Activated CD4-positive, alpha-beta T cell treated with anti-CD3 and anti-CD28 coated beads, Interleukin-2, amount 50 U/mL, for 1 hour (primary cell): Measurements from ENCODE around the gene PSMB1.
A peak's percentile ranks its signal among the peaks of the same experiment; 100 is the strongest.
"Not testable (repeated sequence)": the region's sequence is repeated elsewhere in the genome, so short reads cannot be mapped to it uniquely, and the experiment has no call there.

Source experiments
- DNase-seq: peaks from one replicate; pipeline ENCODE4 v3.0.0-alpha.2; 2020

PSMB1 gene

DNA sequence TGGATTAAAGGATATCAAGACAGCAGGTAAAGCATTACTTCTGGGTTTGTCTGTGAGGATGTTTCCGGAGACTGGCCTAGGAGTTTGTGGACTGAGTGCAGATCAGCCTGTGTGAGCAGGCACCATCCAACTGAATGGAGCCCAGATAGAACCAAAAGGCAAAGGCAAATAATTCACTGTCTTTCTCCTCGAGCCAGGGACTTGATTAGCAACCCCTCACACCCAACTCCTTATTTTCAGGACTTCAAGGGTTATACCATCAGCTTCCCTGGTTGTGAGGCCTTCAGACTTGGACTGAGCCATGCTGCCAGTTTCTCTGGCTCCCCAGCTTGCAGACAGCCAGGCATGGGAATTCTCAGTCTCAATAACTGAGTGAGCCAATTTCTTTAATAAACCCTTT, 19.3 kb downstream of the PSMB1 start:
- DNase-seq, result no peak

GRCh38 chr6:170532867-170533488, 20.1 kb downstream of the PSMB1 start:
- DNase-seq, result no peak

GRCh38 chr6:170529839-170530469, 23.2 kb downstream of the PSMB1 start:
- peak; percentile 68 for DNase-seq

- not testable (repeated sequence) for DNase-seq
These were observed 25.1 kb downstream of the PSMB1 start for GRCh38 chr6:170527995-170528394.

- DNase-seq, result no peak
These were observed 27.3 kb downstream of the PSMB1 start for GRCh38 chr6:170525795-170526194.

GRCh38 chr6:170524172-170524502, 29.0 kb downstream of the PSMB1 start:
- DNase-seq, result no peak

DNA sequence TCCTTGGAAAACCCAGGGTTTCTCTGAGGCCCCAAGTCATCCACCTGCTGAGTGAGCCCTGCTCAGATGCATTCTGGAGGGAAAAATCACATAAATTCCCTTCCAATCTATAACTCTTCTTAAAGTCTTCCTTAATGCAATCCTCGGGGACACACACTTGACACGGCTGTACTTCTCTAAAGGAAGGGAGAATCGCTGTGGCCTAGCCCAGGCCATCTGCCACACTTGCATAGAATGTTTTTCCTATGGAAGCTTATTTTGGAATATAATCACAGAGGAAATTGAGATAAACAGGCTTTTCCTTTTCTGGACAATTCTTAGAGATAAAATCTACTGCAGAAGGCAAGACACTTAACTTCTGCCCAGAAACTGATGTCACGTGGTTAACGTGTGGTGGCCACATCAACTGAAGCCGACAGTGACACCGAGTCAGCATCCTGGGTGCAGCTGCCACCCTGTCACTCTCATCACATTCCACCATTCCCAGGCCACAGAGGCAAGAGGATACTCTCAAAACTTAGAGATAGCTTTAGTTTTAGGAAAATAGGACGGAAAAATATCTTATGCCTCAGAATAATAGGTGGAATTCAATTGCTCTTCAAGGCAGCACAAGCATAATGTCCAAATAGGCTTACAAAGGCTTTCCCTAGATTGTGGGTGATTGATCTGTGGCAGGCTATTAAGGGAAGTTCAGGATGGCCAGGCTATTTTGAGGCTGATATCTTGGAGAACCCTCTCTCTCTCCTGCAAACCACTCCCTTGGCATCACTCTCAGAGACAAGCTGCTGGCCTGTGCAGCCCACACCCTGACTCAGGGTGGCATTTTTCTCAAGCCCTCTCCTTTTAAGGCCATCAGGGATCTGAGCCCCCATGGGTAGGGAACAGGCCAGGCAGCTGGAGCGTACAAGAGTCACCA, 29.6 kb downstream of the PSMB1 start:
- no peak for DNase-seq

- DNase-seq, result no peak
These were observed 30.4 kb downstream of the PSMB1 start for GRCh38 chr6:170522565-170523183.

GRCh38 chr6:170516783-170517616, 36.1 kb downstream of the PSMB1 start:
- peak; percentile 18 for DNase-seq

DNA sequence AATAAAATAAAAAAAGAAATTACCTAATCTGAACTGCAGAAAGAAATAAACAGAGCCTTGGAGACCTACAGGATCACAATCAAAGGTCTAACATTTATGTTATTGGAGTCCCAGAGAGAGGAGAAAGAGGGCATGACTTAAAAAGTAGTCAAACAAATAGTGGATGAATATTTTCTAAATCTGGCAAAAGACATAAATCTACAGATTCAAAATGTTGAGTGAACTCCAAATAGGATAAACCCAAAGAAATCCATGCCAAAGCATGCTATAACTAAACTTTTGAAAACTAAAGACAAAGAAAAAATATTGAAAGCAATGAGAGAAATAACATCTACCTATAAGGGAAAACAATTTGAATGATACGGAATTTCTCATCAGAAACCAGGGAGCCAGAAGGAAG, 38.2 kb downstream of the PSMB1 start:
- no peak for DNase-seq

GRCh38 chr6:170512249-170512648, 40.9 kb downstream of the PSMB1 start:
- no peak for DNase-seq

- DNase-seq, result no peak
These were observed 42.5 kb downstream of the PSMB1 start for GRCh38 chr6:170510631-170511030.

DNA sequence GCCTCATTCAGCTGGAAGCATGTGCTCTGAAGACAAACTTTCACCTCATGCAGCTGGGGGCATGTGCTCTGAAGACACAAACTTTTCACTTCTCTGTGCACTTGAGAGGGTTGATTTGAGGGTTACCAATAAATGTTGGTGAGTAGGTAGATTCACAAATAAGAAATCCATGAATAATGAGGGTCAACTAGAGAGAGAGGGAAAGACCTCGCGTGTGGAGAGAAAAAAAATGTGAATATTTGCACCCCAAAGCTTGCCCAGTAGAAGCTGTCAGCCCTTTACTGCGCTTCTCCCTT, 43.4 kb downstream of the PSMB1 start:
- DNase-seq, result no peak

DNA sequence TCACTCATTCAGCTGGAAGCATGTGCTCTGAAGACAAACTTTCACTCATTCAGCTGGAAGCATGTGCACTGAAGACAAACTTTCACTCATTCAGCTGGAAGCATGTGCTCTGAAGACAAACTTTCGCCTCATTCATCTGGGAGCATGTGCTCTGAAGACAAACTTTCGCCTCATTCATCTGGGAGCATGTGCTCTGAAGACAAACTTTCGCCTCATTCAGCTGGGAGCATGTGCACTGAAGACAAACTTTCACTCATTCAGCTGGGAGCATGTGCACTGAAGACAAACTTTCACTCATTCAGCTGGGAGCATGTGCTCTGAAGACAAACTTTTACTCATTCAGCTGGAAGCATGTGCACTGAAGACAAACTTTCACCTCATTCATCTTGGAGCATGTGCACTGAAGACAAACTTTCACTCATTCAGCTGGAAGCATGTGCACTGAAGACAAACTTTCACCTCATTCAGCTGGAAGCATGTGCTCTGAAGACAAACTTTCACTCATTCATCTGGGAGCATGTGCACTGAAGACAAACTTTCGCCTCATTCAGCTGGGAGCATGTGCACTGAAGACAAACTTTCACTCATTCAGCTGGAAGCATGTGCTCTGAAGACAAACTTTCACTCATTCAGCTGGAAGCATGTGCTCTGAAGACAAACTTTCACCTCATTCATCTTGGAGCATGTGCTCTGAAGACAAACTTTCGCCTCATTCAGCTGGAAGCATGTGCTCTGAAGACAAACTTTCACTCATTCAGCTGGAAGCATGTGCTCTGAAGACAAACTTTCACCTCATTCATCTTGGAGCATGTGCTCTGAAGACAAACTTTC, 44.0 kb downstream of the PSMB1 start:
- not testable (repeated sequence) for DNase-seq

- DNase-seq, result not testable (repeated sequence)
These were observed 44.8 kb downstream of the PSMB1 start for GRCh38 chr6:170508275-170508674.

GRCh38 chr6:170507728-170508127, 45.4 kb downstream of the PSMB1 start:
- not testable (repeated sequence) for DNase-seq

DNA sequence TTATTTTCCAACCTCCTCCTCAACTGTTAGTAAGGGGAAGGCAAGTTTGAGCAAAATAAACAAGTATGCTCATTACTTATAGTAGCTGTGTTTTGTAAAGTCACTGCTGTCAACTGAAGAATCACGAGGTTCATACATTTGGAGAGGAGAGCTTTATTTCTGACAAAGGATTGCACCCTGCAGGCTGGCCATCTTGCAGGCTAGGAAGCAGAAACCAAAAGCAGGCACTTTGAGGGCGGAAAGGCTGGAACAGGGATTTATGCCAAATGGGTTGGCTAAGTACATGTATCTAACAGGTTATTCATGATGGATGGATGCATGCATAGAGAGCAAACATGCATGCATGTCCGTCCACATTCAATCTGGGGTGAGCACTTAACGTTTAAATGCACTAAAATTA, 46.7 kb downstream of the PSMB1 start:
- DNase-seq, result no peak

DNA sequence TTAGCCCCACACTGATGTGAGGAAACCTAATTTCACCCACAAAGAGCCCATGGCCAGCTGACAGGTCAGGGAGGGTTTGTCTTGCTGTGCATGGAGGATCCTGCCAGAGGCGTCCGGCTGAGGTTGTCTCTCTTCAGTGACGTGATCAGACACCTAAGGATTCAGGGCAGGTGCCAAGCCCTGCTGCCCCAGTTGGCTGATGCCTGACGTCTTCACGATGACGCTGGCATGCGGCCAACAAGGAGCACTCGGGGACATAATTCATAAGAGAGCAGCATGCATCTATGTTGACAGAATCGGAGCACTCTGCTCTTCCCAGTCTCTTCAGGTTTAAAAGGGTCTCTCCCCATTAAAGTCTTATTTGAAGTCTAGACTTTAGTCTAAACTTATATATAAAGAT, 47.8 kb downstream of the PSMB1 start:
- no peak for DNase-seq

DNA sequence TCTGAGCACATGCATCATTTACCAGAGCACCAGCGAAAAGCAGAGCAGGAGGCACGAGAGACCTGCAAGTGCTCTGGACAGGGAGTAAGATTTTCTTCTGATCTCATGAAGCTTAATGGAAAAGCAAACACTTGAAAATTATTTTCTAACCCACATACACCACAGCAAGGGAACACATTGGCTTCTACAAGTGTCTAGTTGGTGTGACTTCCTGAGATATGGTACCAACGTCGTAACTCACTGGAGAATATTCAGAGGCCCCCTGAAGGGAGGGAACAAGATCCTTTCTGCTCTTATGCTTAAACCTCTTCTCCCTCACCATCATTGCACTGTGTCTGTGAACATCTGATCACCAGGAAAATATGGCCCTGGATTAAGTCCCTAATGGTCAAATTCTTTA, 48.6 kb downstream of the PSMB1 start:
- no peak for DNase-seq

GRCh38 chr6:170503414-170503761, 49.7 kb downstream of the PSMB1 start:
- DNase-seq, result no peak

GRCh38 chr6:170502733-170503413, 50.2 kb downstream of the PSMB1 start:
- DNase-seq, result not testable (repeated sequence)
